ENCODE measurements around the gene LNX2.

- TF ChIP-seq CTCF (IDR thresholded peaks at IDR 0.05; ENCODE audit: insufficient read depth, low read length, poor library complexity, severe bottlenecking) (no peak), EZH2phosphoT487 (conservative IDR thresholded peaks at IDR 0.05; ENCODE audit: low read length) (no peak)
Measured at GRCh38 chr13:27556109-27556508, 64.2 kb downstream of the LNX2 start.
